ENCODE measurements around the gene ACTL10. TPM values are rescaled to one million over a fixed set of nuclear protein-coding genes. Genes with fewer than 3 reads are reported as not detected.
A peak's percentile ranks its signal among the peaks of the same experiment; 100 is the strongest.

ACTL10 gene
- total and polyA plus RNA-seq, 2 of the 4 experiments (the other 2 are of a cell fraction), result 0.18 to 0.43 TPM

- no peaks in the 10 kb centered on the region for H3K27me3 ChIP-seq (ENCODE audit: control insufficient read depth, insufficient read depth, low read length)
- no peak overlapping the region for H3K18ac ChIP-seq (ENCODE audit: low read depth, low read length)
- no peak overlapping the region for H4K5ac ChIP-seq (ENCODE audit: low read depth, low read length)
- POLR2A ChIA-PET (ENCODE audit: unreplicated experiment), result no interaction called here
- no peak overlapping the region for H2BK15ac ChIP-seq (ENCODE audit: low read depth, low read length)
- H2BK120ac ChIP-seq (ENCODE audit: low read depth, low read length), result no peak overlapping the region
- H3K9me1 ChIP-seq (ENCODE audit: insufficient read depth, low read length), result 0 out of 2 replicates have a peak, but pooled peaks cover 7% of the 10 kb centered on the region
- H4K8ac ChIP-seq (ENCODE audit: low read depth in 2 of 2, low read length in 2 of 2), result no peak overlapping the region
- H3K23ac ChIP-seq (ENCODE audit: low read depth, low read length), result no peak overlapping the region
- H3K4me2 ChIP-seq (ENCODE audit: low read depth, low read length), result no peak overlapping the region; the same call in 1 of the 2 replicates
- H3K79me1 ChIP-seq (ENCODE audit: low read depth in 1 of 2, low read length in 2 of 2), result peaks cover 0 to 6% of the 10 kb centered on the region in 2 experiments; a peak in 2 of 4 replicates
- intact Hi-C loops (cut with micrococcal nuclease), result no loop called here
- WGBS, 2 experiments (ENCODE audit: extremely low coverage in 2 of 2, insufficient read length in 1 of 2), result no CpG with 5 or more reads among the region's 4 CpGs
- TF ChIP-seq FOS (IDR thresholded peaks at IDR 0.05; ENCODE audit: low read depth, low read length) (peak; percentile 54; the same call in 1 of the 2 replicates), CEBPB (IDR thresholded peaks at IDR 0.05; ENCODE audit: low read depth, low read length) (peak; percentile 72), MAZ (IDR thresholded peaks at IDR 0.05; ENCODE audit: borderline replicate concordance, low read depth, low read length) (peak; percentile 77; the same call in 1 of the 2 replicates), CHD1 (IDR thresholded peaks at IDR 0.05; ENCODE audit: low read depth, low read length) (no peak), RCOR1 (IDR thresholded peaks at IDR 0.05; ENCODE audit: insufficient replicate concordance, low read length) (no peak)
- ATAC-seq (ENCODE audit: low read depth) (no peak), DNase-seq (peak; percentile 66)
- CTCF ChIA-PET, result no interaction called here
- no peak overlapping the region for H2BK5ac ChIP-seq (ENCODE audit: low read depth, low read length, poor library complexity, severe bottlenecking)
- H2AFZ ChIP-seq (replicated peaks; ENCODE audit: low read length, poor library complexity), result no peak overlapping the region
- no peak overlapping the region for H4K91ac ChIP-seq (ENCODE audit: insufficient read depth, low read depth, low read length)
- no peak overlapping the region for H3K4ac ChIP-seq (ENCODE audit: low read depth, low read length)
- H3K14ac ChIP-seq (replicated peaks; ENCODE audit: low read depth, low read length), result no peak overlapping the region
- H3K27ac ChIP-seq (ENCODE audit: insufficient read depth, low read length), result no peak overlapping the region
- BruUV-seq (replicated peaks), result no TSS peak
- H3K4me1 ChIP-seq (ENCODE audit: control insufficient read depth, insufficient read depth, low read length), result peaks cover 9% of the 10 kb centered on the region
- H2AK9ac ChIP-seq (replicated peaks; ENCODE audit: low read depth, low read length, poor library complexity), result no peak overlapping the region
- H3K9me3 ChIP-seq (ENCODE audit: control insufficient read depth, insufficient read depth, low read length), result no peaks in the 10 kb centered on the region
- no peak overlapping the region for H3K56ac ChIP-seq (ENCODE audit: extremely low read depth, insufficient read depth, low read length)
- in situ Hi-C loops (cut with MboI; ENCODE audit: low sequenced_read_pairs), result no loop called here
- H2BK20ac ChIP-seq (ENCODE audit: low read depth, low read length), result no peak overlapping the region
- no peaks in the 10 kb centered on the region for H4K20me1 ChIP-seq (ENCODE audit: insufficient read depth, low read length)
- H3K9ac ChIP-seq (ENCODE audit: low read depth, low read length), result no peak overlapping the region
- dilution Hi-C loops (cut with HindIII; ENCODE audit: low sequenced_read_pairs, unreplicated experiment), result no loop called here
- no peak overlapping the region for H3K4me3 ChIP-seq (ENCODE audit: insufficient read depth, low read depth, low read length)
- H2AK5ac ChIP-seq (ENCODE audit: low read depth, low read length), result no peak overlapping the region
- H3K36me3 ChIP-seq (ENCODE audit: control insufficient read depth, insufficient read depth, low read length), result no peaks in the 10 kb centered on the region
These were observed 23.2 kb downstream of the ACTL10 start for GRCh38 chr20:33689973-33690372.
